ENCODE data around the gene HK3.

Gene HK3

GRCh38 chr5:176902911-176903664 lies 3.9 kb upstream of the HK3 start:
- no peak for DNase-seq (ENCODE audit: extremely low read depth, low read depth)
- TF ChIP-seq CTCF (IDR thresholded peaks at IDR 0.05; ENCODE audit: low read depth, low read length) = no peak

GRCh38 chr5:176902102-176902814 lies 3.1 kb upstream of the HK3 start:
- no peak for TF ChIP-seq CTCF (IDR thresholded peaks at IDR 0.05; ENCODE audit: low read depth, low read length)
- DNase-seq (ENCODE audit: extremely low read depth, low read depth) = no peak

- TF ChIP-seq CTCF (IDR thresholded peaks at IDR 0.05; ENCODE audit: low read depth, low read length) = no peak
- DNase-seq (ENCODE audit: extremely low read depth, low read depth) = no peak
Measured at GRCh38 chr5:176901260-176902101, 2.3 kb upstream of the HK3 start.

GRCh38 chr5:176900780-176901204 lies 1.6 kb upstream of the HK3 start:
- no peak for DNase-seq (ENCODE audit: extremely low read depth, low read depth)
- TF ChIP-seq CTCF (IDR thresholded peaks at IDR 0.05; ENCODE audit: low read depth, low read length) = no peak

GRCh38 chr5:176899946-176900779 lies 1.0 kb upstream of the HK3 start:
- TF ChIP-seq CTCF (IDR thresholded peaks at IDR 0.05; ENCODE audit: low read depth, low read length) = no peak
- no peak for DNase-seq (ENCODE audit: extremely low read depth, low read depth)

GRCh38 chr5:176897263-176897662 lies 1.9 kb downstream of the HK3 start:
- DNase-seq (ENCODE audit: extremely low read depth, low read depth) = no peak
- TF ChIP-seq CTCF (IDR thresholded peaks at IDR 0.05; ENCODE audit: low read depth, low read length) = no peak

All from AG09319 (cell line).